Panc1 (cell line): ENCODE measurements around the gene YWHAQ. TPM values are rescaled to one million over a fixed set of nuclear protein-coding genes. Genes with fewer than 3 reads are reported as not detected.
A peak's percentile ranks its signal among the peaks of the same experiment; 100 is the strongest.
"Not testable (repeated sequence)": the region's sequence is repeated elsewhere in the genome, so short reads cannot be mapped to it uniquely, and the experiment has no call there.

ENCODE experiments used
- ATAC-seq: fragments of 200-7000 bp; cut with Tn5 transposase; 2 replicates; pipeline ENCODE4 v1.9.1; 2020; ENCODE audit warnings: mild to moderate bottlenecking, moderate library complexity
- BruUV-seq: library from RNA; stranded (reverse); fragments of 400-500 nt; replicated peaks from 2 replicates; lab custom pipeline; 2021; lab: Mats Ljungman, UMichigan
- CTCF ChIA-PET: fragments of 300-600 bp; sonication (Branson Sonifier 250); formaldehyde crosslinking; loops from one replicate; lab custom pipeline; 2022; ENCODE audit warnings: antibody characterized with exemption; lab: Charles Lee
- POLR2A ChIA-PET: fragments of 300-600 bp; sonication (Branson Sonifier 250); formaldehyde crosslinking; loops from one replicate; lab custom pipeline; 2022; ENCODE audit warnings: antibody characterized with exemption; lab: Charles Lee
- DNase-seq: peaks from one replicate; pipeline ENCODE4 v3.0.0-alpha.2; 2010; ENCODE audit warnings: low read depth, low spot score
- H3K27ac ChIP-seq: 2 replicates; pipeline ENCODE4 v1.5.1; 2011; ENCODE audit warnings: mild to moderate bottlenecking, low read length, inconsistent platforms
- H3K27me3 ChIP-seq: fragments of 200-500 bp; sonication (Bioruptor generic); 2 replicates; pipeline ENCODE4 v1.6.0; 2014; ENCODE audit warnings: low read length, inconsistent platforms; ENCODE audit not compliant: control insufficient read depth, insufficient read depth
- H3K36me3 ChIP-seq: fragments of 200-500 bp; sonication (Bioruptor generic); 2 replicates; pipeline ENCODE4 v1.5.1; 2014; ENCODE audit warnings: inconsistent platforms, mild to moderate bottlenecking, low read length, moderate library complexity; ENCODE audit not compliant: control insufficient read depth, insufficient read depth
- H3K4me1 ChIP-seq: 2 replicates; pipeline ENCODE4 v1.5.1; 2011; ENCODE audit warnings: inconsistent platforms, mild to moderate bottlenecking, low read length, moderate library complexity; ENCODE audit not compliant: control insufficient read depth, insufficient read depth
- H3K4me3 ChIP-seq, 2 experiments: 2 replicates each; pipeline ENCODE4 v1.5.1; 2011 to 2012; ENCODE audit warnings: low read depth in 2 of 2, low read length in 2 of 2, mild to moderate bottlenecking in 2 of 2, inconsistent platforms in 1 of 2, moderate library complexity in 1 of 2
- H3K9me3 ChIP-seq: fragments of 200-500 bp; sonication (Bioruptor generic); 2 replicates; pipeline ENCODE4 v1.5.1; 2014; ENCODE audit warnings: low read depth, mild to moderate bottlenecking, inconsistent platforms, low read length, moderate library complexity; ENCODE audit not compliant: control insufficient read depth, insufficient read depth
- CTCF ChIP-seq: fragments of 450-650 bp; IDR thresholded peaks from 2 replicates; pipeline ENCODE4 v1.5.1; 2017; ENCODE audit warnings: mild to moderate bottlenecking
- POLR2AphosphoS5 ChIP-seq: IDR thresholded peaks from 2 replicates; pipeline ENCODE4 v1.6.1; 2012; ENCODE audit warnings: mild to moderate bottlenecking, low read depth, low read length, moderate library complexity
- REST ChIP-seq, 2 experiments: IDR thresholded peaks; 2 replicates each; pipeline ENCODE4 v1.6.1; 2011 to 2012; ENCODE audit warnings: low read depth in 2 of 2, control low read depth in 1 of 2, low read length in 1 of 2, mild to moderate bottlenecking in 1 of 2, moderate library complexity in 1 of 2; ENCODE audit not compliant: insufficient read depth in 1 of 2
- SIN3A ChIP-seq: IDR thresholded peaks from 2 replicates; pipeline ENCODE4 v1.6.1; 2012; ENCODE audit warnings: low read depth, mild to moderate bottlenecking, low read length, moderate library complexity, borderline replicate concordance; ENCODE audit not compliant: insufficient read depth
- TCF7L2 ChIP-seq: IDR thresholded peaks from 2 replicates; pipeline ENCODE4 v1.6.1; 2011; ENCODE audit warnings: mild to moderate bottlenecking, low read depth, low read length, inconsistent platforms
- in situ Hi-C: cut with HindIII; loops from 2 replicates; pipeline ENCODE4 v1.10.0; 2016; ENCODE audit warnings: low sequenced_read_pairs, low pct_unique_long_range_greater_than_20kb
- intact Hi-C: fragments of 100-400 bp; cut with micrococcal nuclease; formaldehyde crosslinking; loops from one replicate; pipeline ENCODE4 v1.10.0; 2022; ENCODE audit not compliant: unreplicated experiment
- total RNA-seq: library from RNA; stranded (reverse); gene quantifications from one replicate; pipeline ENCODE4 v1.2.1, GENCODE V29; 2021; ENCODE audit not compliant: unreplicated experiment

Gene YWHAQ
- total RNA-seq, 1 experiment from 2014 or later: 683 TPM

GRCh38 chr2:9595746-9596145 is 35.1 kb downstream of the YWHAQ start:
- Histone ChIP-seq H3K4me1 (peaks cover 35% of the 10 kb centered on the region), H3K9me3 (no peaks in the 10 kb centered on the region), H3K27ac (peak overlapping the region; percentile 62; the same call in 1 of the 2 replicates), H3K4me3 (no peak overlapping the region), H3K36me3 (peaks cover 7% of the 10 kb centered on the region; the same call in 1 of the 2 replicates), H3K27me3 (no peaks in the 10 kb centered on the region)
- intact Hi-C loops (no loop called here), in situ Hi-C loops (no loop called here)
- ATAC-seq (no peak), DNase-seq (no peak)
- POLR2A ChIA-PET: interaction anchor here (0.6 kb wide), 1 partner anchor 23 kb away, joined by 5 read pairs; no protein-coding TSS in a partner anchor
- CTCF ChIA-PET: no interaction called here
- BruUV-seq: no TSS peak
- TF ChIP-seq REST (IDR thresholded peaks at IDR 0.05; ENCODE audit: insufficient read depth in 1 of 2, low read depth in 2 of 2, low read length in 1 of 2) (no peak), SIN3A (no peak)

DNA sequence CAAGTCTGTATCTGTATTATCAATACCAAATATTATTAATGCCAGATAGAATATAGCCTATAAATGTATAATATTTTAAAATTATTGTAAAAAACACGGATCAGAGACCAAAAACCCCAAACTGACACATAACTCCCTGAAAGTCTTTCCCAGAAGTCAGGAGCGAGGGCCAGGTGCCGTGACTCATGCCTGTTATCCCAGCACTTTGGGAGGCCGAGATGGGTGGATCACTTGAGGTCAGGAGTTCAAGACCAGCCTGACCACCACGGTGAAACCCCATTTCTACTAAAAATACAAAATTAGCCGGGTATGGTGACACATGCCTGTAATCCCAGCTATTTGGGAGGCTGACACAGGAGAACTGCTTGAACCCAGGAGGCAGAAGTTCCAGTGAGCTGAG is 35.5 kb downstream of the YWHAQ start:
- intact Hi-C loops: not testable (repeated sequence)

DNA sequence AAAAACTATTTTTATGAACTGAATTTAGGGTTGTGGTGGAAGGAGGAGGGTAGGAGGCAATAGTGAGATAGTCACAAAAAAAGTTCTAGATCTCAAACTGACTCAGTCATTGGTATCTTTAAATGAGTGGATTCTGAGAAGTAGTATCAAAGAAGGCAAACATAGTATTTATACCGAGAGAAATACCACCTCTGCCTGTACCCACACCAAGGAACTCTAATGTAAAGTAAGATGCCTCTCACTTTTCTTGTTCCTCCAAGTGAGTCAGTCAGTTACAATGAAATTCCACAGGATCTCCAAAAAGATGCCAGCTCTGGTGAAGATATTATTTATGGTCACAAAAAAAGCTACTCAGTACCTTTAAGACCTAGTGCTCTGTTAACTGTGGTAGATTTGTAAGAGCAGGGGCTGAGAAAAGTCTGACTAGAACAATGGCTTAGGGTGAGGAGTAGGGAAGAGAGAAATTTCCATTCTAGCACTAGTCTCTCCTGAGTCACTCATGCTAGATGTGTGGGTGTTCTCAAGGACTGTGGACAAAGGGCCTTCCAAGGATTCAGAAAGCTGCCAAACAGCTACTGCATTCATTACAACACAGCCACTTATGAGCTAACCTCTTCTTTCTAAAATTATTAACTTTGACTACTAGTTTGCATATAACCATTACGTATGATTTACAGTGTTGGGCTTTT is 36.3 kb downstream of the YWHAQ start:
- BruUV-seq: no TSS peak
- peaks cover 35% of the 10 kb centered on the region for H3K4me1 ChIP-seq
- H3K9me3 ChIP-seq: no peaks in the 10 kb centered on the region
- no peaks in the 10 kb centered on the region for H3K27me3 ChIP-seq
- ATAC-seq (peak; percentile 78), DNase-seq (no peak)
- H3K4me3 ChIP-seq: no peak overlapping the region
- ChIA-PET CTCF (no interaction called here), POLR2A (interaction anchor here (0.6 kb wide), 1 partner anchor 18 kb away, joined by 9 read pairs; no protein-coding TSS in a partner anchor)
- in situ Hi-C loops: no loop called here
- H3K36me3 ChIP-seq: peaks cover 17% of the 10 kb centered on the region
- no peak for TF ChIP-seq POLR2AphosphoS5
- TF ChIP-seq CTCF: no peak
- no peak for TF ChIP-seq TCF7L2
- no peak for TF ChIP-seq REST (IDR thresholded peaks at IDR 0.05; ENCODE audit: insufficient read depth in 1 of 2, low read depth in 2 of 2, low read length in 1 of 2)
- no peak for TF ChIP-seq SIN3A
- peak overlapping the region; percentile 70 for H3K27ac ChIP-seq
- intact Hi-C loops: no loop called here

More for the DNA sequence above, 35.5 kb downstream of the YWHAQ start:
- H3K27me3 ChIP-seq, CTCF ChIA-PET, DNase-seq, H3K4me3 ChIP-seq, H3K9me3 ChIP-seq, ATAC-seq, in situ Hi-C loops, BruUV-seq: not testable (repeated sequence)
- Histone ChIP-seq H3K36me3 (peaks cover 11% of the 10 kb centered on the region; the same call in 1 of the 2 replicates), H3K27ac (peak overlapping the region; percentile 70; the same call in 1 of the 2 replicates), H3K4me1 (peaks cover 35% of the 10 kb centered on the region)
- POLR2A ChIA-PET: interaction anchor here (0.6 kb wide), 1 partner anchor 19 kb away, joined by 9 read pairs; no protein-coding TSS in a partner anchor
